ENCODE results near the gene PLEKHM1. TPM values are rescaled to one million over a fixed set of nuclear protein-coding genes. Genes with fewer than 3 reads are reported as not detected.
A peak's percentile ranks its signal among the peaks of the same experiment; 100 is the strongest.

The PLEKHM1 gene
- total and polyA plus RNA-seq, 11 donors: 11.1 to 48.0 (median 30.4) TPM

- Histone ChIP-seq H3K36me3 (no peaks in the 10 kb centered on the region), H3K27ac (peak overlapping the region in 10 of 12 donors; percentile 11 to 96 (median 72)), H3K4me1 (peaks cover 6 to 90% (median 56%) of the 10 kb centered on the region in 12 donors), H3K27me3 (no peaks in the 10 kb centered on the region), H3K4me3 (no peak overlapping the region), H3K9me3 (no peaks in the 10 kb centered on the region)
- peak; percentile 12 to 66 (median 38) for ATAC-seq
- DNase-seq: peak in 2 of 5 donors; percentile 50 to 70
- WGBS, 4 donors: 64 to 74% (median 66%) methylated on average over 5 of the region's 5 CpGs
- intact Hi-C loops (cut with DNase I): no loop called here
- TF ChIP-seq, protein P1, sequence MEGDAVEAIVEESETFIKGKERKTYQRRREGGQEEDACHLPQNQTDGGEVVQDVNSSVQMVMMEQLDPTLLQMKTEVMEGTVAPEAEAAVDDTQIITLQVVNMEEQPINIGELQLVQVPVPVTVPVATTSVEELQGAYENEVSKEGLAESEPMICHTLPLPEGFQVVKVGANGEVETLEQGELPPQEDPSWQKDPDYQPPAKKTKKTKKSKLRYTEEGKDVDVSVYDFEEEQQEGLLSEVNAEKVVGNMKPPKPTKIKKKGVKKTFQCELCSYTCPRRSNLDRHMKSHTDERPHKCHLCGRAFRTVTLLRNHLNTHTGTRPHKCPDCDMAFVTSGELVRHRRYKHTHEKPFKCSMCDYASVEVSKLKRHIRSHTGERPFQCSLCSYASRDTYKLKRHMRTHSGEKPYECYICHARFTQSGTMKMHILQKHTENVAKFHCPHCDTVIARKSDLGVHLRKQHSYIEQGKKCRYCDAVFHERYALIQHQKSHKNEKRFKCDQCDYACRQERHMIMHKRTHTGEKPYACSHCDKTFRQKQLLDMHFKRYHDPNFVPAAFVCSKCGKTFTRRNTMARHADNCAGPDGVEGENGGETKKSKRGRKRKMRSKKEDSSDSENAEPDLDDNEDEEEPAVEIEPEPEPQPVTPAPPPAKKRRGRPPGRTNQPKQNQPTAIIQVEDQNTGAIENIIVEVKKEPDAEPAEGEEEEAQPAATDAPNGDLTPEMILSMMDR (IDR thresholded peaks at IDR 0.05): no peak
- TF ChIP-seq POLR2A (IDR thresholded peaks at IDR 0.05): no peak
Observed at GRCh38 chr17:45411348-45412105, 79.0 kb downstream of the PLEKHM1 start.

- peak in 4 of 5 donors; percentile 61 to 73 (median 64) for DNase-seq
- H3K27me3 ChIP-seq: no peaks in the 10 kb centered on the region
- WGBS, 4 donors: 63 to 74% (median 65%) methylated on average over 20 to 24 of the region's 24 CpGs
- no peak for TF ChIP-seq POLR2A (IDR thresholded peaks at IDR 0.05)
- TF ChIP-seq, protein P1 (IDR thresholded peaks at IDR 0.05): no peak
- ATAC-seq: peak; percentile 2 to 56 (median 30)
- H3K4me3 ChIP-seq: peak overlapping the region in 10 of 12 donors; percentile 20 to 77 (median 43)
- intact Hi-C loops (cut with DNase I): no loop called here
- H3K9me3 ChIP-seq: no peaks in the 10 kb centered on the region
- peaks cover 0 to 10% (median 5%) of the 10 kb centered on the region in 9 donors for H3K36me3 ChIP-seq
- peak overlapping the region; percentile 14 to 96 (median 72) for H3K27ac ChIP-seq
- peaks cover 6 to 92% (median 58%) of the 10 kb centered on the region in 12 donors for H3K4me1 ChIP-seq
Observed at GRCh38 chr17:45410144-45411091, 80.1 kb downstream of the PLEKHM1 start.

DNA sequence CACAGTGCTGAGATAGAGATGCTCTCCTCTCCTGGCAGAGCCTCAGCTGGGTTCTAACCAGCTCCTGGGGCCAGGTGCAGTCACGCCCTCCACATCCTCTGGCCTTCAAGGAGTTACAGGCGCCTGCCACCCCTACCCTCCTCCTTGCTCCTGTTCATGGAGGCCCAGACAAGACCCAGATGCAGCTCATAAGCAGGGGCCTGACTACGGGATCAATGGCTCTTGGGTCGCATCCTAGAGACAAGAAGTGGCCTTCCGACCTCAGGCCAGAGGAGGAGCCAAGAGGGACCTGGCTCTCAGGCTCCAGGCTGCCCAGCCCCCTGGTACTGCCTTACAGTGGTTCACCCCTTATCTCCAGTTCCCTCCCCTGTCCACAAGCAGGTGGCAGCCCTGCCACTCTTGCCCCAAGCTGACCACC, 80.9 kb downstream of the PLEKHM1 start:
- H3K4me1 ChIP-seq: peaks cover 6 to 87% (median 58%) of the 10 kb centered on the region in 12 donors
- DNase-seq: no peak
- H3K27ac ChIP-seq: peak overlapping the region; percentile 14 to 96 (median 72)
- H3K9me3 ChIP-seq: no peaks in the 10 kb centered on the region
- peaks cover 0 to 17% (median 8%) of the 10 kb centered on the region in 9 donors for H3K36me3 ChIP-seq
- ATAC-seq: no peak
- no peaks in the 10 kb centered on the region for H3K27me3 ChIP-seq
- intact Hi-C loops (cut with DNase I): no loop called here
- peak overlapping the region in 10 of 12 donors; percentile 20 to 77 (median 43) for H3K4me3 ChIP-seq
- 60 to 89% (median 77%) methylated on average over 2 to 5 of the region's 5 CpGs for WGBS, 4 donors
- no peak for TF ChIP-seq POLR2A (IDR thresholded peaks at IDR 0.05)
- TF ChIP-seq, protein P1 (IDR thresholded peaks at IDR 0.05): no peak

Data from heart left ventricle (tissue), 16 donors.